ENCODE data around the gene GSE1.
A peak's percentile ranks its signal among the peaks of the same experiment; 100 is the strongest.

GSE1 gene

DNA sequence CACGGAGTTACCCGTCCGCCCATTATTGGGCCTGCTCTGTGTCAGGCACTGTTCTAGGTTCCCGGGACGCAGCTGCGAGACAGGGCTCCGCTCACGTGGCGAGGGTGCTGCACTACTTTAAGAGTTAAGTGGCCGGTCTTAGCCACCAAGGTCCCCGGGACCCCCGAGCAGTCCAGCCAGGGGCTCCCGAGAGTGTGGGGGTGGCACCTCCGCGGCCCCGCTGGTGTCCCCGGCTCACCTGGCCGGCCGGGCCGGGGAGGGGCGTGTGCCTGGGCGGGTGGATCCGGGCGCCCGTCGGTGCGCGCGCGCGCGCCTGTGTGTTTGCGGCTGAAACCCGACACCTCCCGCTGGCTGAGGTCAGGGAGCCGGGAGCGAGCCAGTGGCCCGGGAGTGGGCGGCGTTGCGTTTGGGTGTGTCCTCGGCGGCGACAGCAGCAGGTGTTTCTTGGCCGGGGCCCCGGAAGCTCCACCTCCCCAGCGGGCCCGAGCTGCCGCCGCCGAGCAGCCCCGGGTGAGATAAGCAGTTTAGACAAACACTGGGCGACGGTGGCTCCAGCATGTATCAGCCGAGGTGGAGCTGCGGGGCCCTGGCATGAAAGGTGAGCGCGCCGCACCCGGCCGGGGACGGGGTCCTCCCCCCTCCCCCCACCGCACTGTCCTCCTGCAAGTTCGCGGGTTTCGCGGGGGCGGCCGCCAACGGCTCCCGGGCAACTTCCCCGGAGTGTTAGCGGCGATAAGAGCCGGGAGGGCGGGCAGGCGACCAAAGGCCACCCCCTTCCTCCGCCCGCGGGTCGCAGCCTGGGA is at the start of gene GSE1:
Gene GSE1 (plus strand): TSS at position 522 of the 803 bp plus-strand sequence. CDS start 70 bp downstream, at position 592.
- CTCF ChIA-PET = interaction anchor here (0.8 to 1.7 kb wide), 3 partner anchors 51 to 197 kb away, joined by 3 to 4 read pairs (median 3); no protein-coding TSS in a partner anchor
- DNase-seq (ENCODE audit: extremely low spot score) = peak; percentile 81
- POLR2A ChIA-PET = interaction anchor here (0.6 to 2.1 kb wide), 5 partner anchors 39 to 152 kb away, joined by 3 to 9 read pairs (median 3); no protein-coding TSS in a partner anchor
- TF ChIP-seq ZNF384 (IDR thresholded peaks at IDR 0.05) (no peak), LEF1 (IDR thresholded peaks at IDR 0.05; ENCODE audit: borderline replicate concordance) (no peak; the same call in 1 of the 2 replicates), FOXA1 (IDR thresholded peaks at IDR 0.05) (no peak), L3MBTL2 (conservative IDR thresholded peaks at IDR 0.05) (no peak), SUZ12 (IDR thresholded peaks at IDR 0.05) (no peak), FOXM1 (IDR thresholded peaks at IDR 0.05; ENCODE audit: borderline replicate concordance) (no peak), TARDBP (IDR thresholded peaks at IDR 0.05) (no peak), ELF4 (IDR thresholded peaks at IDR 0.05) (no peak), BHLHE40 (IDR thresholded peaks at IDR 0.05; ENCODE audit: borderline replicate concordance) (no peak), SP1 (IDR thresholded peaks at IDR 0.05) (no peak), ARNT (IDR thresholded peaks at IDR 0.05) (no peak), NFRKB (IDR thresholded peaks at IDR 0.05) (no peak), FOXK2 (IDR thresholded peaks at IDR 0.05) (no peak)
- TF ChIP-seq, protein P1, sequence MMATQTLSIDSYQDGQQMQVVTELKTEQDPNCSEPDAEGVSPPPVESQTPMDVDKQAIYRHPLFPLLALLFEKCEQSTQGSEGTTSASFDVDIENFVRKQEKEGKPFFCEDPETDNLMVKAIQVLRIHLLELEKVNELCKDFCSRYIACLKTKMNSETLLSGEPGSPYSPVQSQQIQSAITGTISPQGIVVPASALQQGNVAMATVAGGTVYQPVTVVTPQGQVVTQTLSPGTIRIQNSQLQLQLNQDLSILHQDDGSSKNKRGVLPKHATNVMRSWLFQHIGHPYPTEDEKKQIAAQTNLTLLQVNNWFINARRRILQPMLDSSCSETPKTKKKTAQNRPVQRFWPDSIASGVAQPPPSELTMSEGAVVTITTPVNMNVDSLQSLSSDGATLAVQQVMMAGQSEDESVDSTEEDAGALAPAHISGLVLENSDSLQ (IDR thresholded peaks at IDR 0.05) = no peak

DNA sequence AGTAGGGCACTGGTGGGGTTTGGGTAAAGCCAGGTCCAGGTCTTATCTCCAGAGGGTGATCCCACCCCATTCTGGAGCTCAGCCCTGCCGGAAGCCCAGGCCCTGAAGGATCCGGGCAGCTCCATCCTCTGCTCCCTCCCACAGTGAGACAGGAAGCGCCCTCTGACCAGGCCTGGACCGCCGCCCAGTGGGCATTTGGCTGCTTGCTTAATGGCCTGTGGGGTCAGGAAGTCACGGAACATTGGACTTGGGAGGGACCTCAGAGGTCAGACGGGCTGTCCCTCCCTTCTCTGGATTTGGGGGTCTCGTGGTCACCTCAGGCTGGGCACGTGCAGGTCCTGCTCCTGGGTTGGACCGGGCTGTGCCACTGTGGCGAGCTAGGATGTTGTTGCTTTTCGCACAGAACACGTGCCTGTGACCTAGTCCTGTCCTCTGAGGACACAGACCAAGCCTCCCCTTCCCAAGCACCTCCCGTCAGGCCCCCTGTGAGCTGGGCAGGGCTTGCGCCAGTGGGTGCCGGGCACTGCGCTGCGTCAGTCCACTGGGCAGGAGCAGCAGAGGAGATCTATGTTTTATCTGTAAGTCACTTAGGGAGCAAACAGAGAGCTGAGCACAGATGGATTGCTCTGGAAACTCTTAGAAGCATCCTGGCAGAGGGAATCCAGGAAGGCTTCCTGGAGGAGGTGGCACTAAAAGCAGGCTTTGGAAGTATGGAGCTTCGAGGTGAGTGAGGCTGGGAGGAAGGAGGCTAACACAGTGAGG is 49.4 kb upstream of the GSE1 start:
- TF ChIP-seq, protein P1 (IDR thresholded peaks at IDR 0.05) = no peak
- TF ChIP-seq FOXK2 (IDR thresholded peaks at IDR 0.05) = no peak
- TF ChIP-seq FOXA1 (IDR thresholded peaks at IDR 0.05) = no peak
- TF ChIP-seq FOXM1 (IDR thresholded peaks at IDR 0.05; ENCODE audit: borderline replicate concordance) = no peak
- TF ChIP-seq BHLHE40 (IDR thresholded peaks at IDR 0.05; ENCODE audit: borderline replicate concordance) = no peak
- no peak for TF ChIP-seq TARDBP (IDR thresholded peaks at IDR 0.05)
- no peak for TF ChIP-seq CTBP1 (IDR thresholded peaks at IDR 0.05; ENCODE audit: borderline replicate concordance)
- TF ChIP-seq HDGF (IDR thresholded peaks at IDR 0.05; ENCODE audit: borderline replicate concordance) = no peak
- TF ChIP-seq ELF4 (IDR thresholded peaks at IDR 0.05) = no peak
- TF ChIP-seq SP1 (IDR thresholded peaks at IDR 0.05) = no peak
- DNase-seq (ENCODE audit: extremely low spot score) = no peak
- POLR2A ChIA-PET = interaction anchor here (0.8 to 1.0 kb wide), 2 partner anchors 10 kb away, joined by 3 to 4 read pairs; no protein-coding TSS in a partner anchor
- CTCF ChIA-PET = interaction anchor here (0.6 to 2.0 kb wide), 5 partner anchors 10 to 144 kb away, joined by 3 to 6 read pairs (median 3); no protein-coding TSS in a partner anchor

DNA sequence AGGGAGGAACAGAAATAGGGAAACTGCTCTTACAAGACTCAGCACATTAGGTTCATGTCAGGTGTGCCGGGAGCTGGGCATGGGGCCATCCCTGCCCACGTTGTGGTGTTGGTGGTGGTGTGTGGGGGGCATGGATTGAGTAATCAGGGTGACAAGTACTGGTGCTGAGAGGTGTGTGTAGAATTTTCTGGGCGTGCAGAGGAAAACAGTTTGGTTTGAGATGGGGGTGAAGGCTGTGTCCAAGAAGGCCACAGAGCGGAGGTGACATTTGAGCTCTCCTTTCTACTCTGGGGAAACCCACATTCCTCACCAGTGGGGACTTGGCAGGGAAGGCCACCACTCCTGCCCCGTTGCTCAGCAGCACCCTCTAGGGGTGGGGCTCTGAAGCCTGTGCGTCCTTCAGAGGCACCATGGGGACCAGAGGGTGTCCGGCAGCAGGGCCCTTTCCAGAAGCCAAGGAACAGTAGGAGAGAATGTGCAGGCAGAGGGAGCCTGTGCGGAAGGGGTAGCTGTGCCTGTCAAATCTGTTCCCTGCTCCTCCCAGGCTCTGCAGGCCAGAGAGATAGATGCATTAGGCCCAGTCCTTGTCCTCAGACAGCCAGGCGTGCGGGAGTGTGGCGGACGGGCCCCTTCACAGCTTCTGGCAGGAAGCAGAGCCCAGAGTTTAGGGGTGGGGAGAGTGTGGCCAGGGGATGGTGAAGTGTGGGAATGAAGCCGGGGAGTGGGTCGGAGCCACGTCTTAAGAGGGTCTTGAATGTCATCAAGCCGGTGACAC is 48.7 kb upstream of the GSE1 start:
- ChIA-PET CTCF (interaction anchor here (0.6 to 2.0 kb wide), 3 partner anchors 12 to 145 kb away, joined by 3 to 6 read pairs (median 5); no protein-coding TSS in a partner anchor), POLR2A (no interaction called here)
- DNase-seq (ENCODE audit: extremely low spot score) = peak; percentile 46
- TF ChIP-seq ZNF384 (IDR thresholded peaks at IDR 0.05) (no peak), HDGF (IDR thresholded peaks at IDR 0.05; ENCODE audit: borderline replicate concordance) (no peak), LEF1 (IDR thresholded peaks at IDR 0.05; ENCODE audit: borderline replicate concordance) (no peak), FOXM1 (IDR thresholded peaks at IDR 0.05; ENCODE audit: borderline replicate concordance) (no peak), ARNT (IDR thresholded peaks at IDR 0.05) (no peak), SUZ12 (IDR thresholded peaks at IDR 0.05) (no peak), ELF4 (IDR thresholded peaks at IDR 0.05) (no peak), SP1 (IDR thresholded peaks at IDR 0.05) (no peak), FOXK2 (IDR thresholded peaks at IDR 0.05) (no peak)
- TF ChIP-seq, protein P1 (IDR thresholded peaks at IDR 0.05) = no peak

DNA sequence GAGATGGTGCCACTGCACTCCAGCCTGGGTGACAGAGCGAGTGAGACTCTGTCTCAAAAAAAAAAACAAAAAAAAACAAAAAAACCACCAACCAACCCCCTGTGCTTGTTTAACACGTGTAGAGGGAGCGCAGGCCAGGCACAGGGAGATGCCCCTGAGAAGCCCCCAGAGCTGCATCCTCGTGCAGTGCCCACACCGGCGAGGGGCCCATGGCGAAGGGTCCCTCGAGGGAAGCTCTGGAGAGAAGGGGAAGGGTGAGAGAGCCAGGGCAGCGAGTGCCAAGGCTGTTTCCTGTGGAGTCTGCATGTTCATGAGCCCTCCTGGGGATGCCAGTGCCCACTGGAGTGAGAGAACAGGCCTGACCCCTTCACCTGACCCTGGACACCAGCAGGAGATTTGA is 47.8 kb upstream of the GSE1 start:
- ChIA-PET POLR2A (no interaction called here), CTCF (no interaction called here)
- DNase-seq (ENCODE audit: extremely low spot score) = no peak
- TF ChIP-seq SUZ12 (IDR thresholded peaks at IDR 0.05) (no peak), BHLHE40 (IDR thresholded peaks at IDR 0.05; ENCODE audit: borderline replicate concordance) (no peak), TARDBP (IDR thresholded peaks at IDR 0.05) (no peak), FOXM1 (IDR thresholded peaks at IDR 0.05; ENCODE audit: borderline replicate concordance) (no peak), SP1 (IDR thresholded peaks at IDR 0.05) (no peak), NFRKB (IDR thresholded peaks at IDR 0.05) (no peak), ARNT (IDR thresholded peaks at IDR 0.05) (no peak), LEF1 (IDR thresholded peaks at IDR 0.05; ENCODE audit: borderline replicate concordance) (no peak), ZNF384 (IDR thresholded peaks at IDR 0.05) (no peak), FOXA1 (IDR thresholded peaks at IDR 0.05) (no peak), ELF4 (IDR thresholded peaks at IDR 0.05) (no peak), HDGF (IDR thresholded peaks at IDR 0.05; ENCODE audit: borderline replicate concordance) (no peak), CTBP1 (IDR thresholded peaks at IDR 0.05; ENCODE audit: borderline replicate concordance) (no peak), L3MBTL2 (conservative IDR thresholded peaks at IDR 0.05) (no peak), FOXK2 (IDR thresholded peaks at IDR 0.05) (no peak)
- TF ChIP-seq, protein P1 (IDR thresholded peaks at IDR 0.05) = no peak
